ENCODE measurements around the gene F2RL3.
"Not testable (repeated sequence)": the region's sequence is repeated elsewhere in the genome, so short reads cannot be mapped to it uniquely, and the experiment has no call there.

The F2RL3 gene

DNA sequence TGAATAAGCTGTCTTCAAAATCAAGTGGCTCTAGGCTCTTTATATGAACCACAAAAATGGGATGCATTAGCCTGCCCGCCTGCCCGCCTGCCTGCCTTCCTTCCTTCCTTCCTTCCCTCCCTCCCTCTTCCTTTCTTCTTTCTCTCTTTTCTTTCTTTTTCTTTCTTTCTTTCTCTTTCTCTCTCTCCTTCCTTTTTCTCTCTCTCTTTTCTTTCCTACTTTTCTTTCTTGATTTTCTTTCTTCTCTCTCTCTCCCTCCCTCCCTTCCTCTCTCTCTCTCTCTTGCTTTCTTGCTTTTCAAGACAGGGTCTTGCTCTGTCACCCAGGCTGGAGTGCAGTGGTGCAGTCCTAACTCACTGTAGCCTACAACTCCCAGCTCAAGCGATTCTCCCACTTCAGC is 26.9 kb downstream of the F2RL3 start:
- Mint-ChIP-seq H3K27ac (no peak overlapping the region), H3K9me3 (ENCODE audit: low read depth) (peaks cover 10% of the 10 kb centered on the region), H3K36me3 (peaks cover 16% of the 10 kb centered on the region), H3K4me3 (no peak overlapping the region), H3K27me3 (no peaks in the 10 kb centered on the region), H3K4me1 (ENCODE audit: low read depth) (no peaks in the 10 kb centered on the region)

DNA sequence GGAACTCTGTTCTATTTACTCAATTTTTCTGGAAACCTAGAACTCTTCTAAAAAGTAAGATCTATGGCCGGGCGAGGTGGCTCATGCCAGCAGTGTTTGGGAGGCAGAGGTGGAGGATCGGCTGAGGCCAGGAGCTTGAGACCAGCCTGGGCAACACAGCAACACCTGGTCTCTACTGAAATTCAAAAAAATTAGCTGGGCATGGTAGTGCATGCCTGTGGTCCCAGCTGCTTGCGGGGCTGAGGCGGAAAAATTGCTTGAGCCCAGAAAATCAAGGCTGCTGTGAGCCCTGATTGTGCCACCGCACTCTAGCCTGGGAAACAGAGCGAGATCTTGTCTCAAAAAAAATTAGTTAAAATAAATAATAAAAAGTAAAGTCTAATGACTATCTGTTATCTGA is 28.6 kb downstream of the F2RL3 start:
- Mint-ChIP-seq H3K36me3 (peaks cover 13% of the 10 kb centered on the region), H3K4me3 (no peak overlapping the region), H3K9me3 (ENCODE audit: low read depth) (peaks cover 7% of the 10 kb centered on the region), H3K27me3 (no peaks in the 10 kb centered on the region), H3K27ac (no peak overlapping the region), H3K4me1 (ENCODE audit: low read depth) (no peaks in the 10 kb centered on the region)

DNA sequence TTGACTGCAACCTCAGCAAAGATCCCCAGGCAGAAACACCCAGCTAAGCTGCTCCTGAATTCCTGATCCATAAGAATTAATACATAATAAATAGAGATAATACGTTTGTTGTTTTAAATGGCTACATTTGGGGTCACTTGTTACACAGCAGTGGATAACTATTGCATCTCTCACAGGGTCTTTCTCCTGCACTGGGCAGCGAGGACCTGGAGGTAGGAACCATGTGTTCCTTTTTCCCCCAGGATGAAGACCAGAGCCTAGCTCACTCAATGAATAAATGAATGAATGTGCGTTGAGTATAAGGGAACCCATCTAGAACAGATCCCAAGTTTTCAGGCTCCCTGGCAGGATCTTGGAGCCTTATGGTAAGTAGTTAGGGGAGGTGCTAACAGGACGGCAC is 30.7 kb downstream of the F2RL3 start:
- Mint-ChIP-seq H3K27ac (no peak overlapping the region), H3K4me1 (ENCODE audit: low read depth) (no peaks in the 10 kb centered on the region), H3K27me3 (no peaks in the 10 kb centered on the region), H3K36me3 (peaks cover 4% of the 10 kb centered on the region), H3K4me3 (no peak overlapping the region), H3K9me3 (ENCODE audit: low read depth) (no peaks in the 10 kb centered on the region)

DNA sequence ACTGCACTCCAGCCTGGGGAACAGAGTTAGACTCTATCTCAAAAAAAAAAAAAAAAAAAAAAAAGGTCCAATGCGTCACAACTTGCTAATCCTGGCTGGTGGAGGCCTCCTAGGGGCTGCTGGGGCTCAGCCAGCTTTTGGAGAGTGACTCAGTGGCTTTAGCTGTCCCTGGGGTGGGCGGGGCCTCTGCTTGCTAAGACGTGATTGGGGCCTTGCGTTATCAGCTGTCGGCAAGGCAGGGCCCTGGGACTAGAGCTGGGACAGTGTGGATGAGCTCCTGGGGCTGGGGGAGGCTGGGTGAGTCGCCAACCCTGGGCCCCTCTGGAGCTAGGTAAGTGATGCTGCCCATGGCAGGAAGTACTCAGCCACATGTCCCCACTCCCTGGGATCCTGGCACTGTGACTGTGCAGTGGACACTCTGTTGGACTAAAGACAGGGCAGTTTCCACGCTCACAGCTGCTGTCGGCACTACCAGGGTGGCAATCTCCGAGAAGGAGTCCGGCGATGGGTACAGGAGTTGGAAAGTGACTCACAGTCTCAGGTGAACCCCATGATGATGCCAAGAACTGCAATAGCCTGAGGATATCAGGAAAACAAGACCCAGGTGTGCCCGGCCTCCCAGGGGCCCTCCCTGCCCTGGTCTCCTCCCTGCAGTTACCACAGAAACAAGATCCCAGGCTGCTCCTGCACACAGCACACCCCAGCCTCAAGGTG is 32.2 kb downstream of the F2RL3 start:
- no peaks in the 10 kb centered on the region for H3K4me1 Mint-ChIP-seq (ENCODE audit: low read depth)
- peaks cover 4% of the 10 kb centered on the region for H3K36me3 Mint-ChIP-seq

DNA sequence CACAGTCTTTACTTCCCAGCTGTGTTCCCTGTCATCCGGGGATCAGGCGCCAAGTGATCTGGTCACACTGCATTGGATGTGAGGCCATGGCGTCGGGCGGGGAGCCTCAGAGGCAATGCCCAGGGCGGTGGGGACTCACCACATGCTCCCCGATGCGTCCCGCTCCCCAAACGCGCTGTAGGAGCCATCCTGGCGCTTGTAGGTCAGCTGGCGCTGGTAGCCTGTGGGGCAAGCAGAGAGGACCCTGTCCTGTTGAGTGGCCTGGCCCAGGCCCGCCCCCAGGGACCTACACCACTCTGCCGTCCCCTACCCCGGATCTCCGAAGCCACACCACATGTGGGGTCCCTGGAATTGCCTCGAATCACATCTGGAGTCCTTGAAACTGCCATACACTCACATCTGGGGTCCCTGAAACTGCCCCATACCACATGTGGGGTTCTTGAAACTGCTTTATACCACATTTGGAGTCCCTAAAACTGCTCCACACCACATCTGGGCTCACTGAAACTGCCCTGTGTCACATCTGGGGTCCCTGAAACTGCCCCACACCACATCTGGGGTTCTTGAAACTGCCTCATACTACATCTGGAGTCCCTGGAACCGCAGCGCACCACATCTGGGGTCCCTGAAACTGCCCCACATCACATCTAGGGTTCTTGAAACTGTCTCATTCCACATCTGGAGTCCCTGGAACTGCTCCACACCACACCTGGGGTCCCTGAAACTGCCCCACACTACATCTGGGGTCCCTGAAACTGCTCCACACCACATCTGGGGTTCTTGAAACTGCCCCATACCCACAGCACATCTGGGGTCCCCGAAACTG is 33.2 kb downstream of the F2RL3 start:
- no peak overlapping the region for H3K4me3 Mint-ChIP-seq
- H3K27me3 Mint-ChIP-seq, result no peaks in the 10 kb centered on the region
- no peaks in the 10 kb centered on the region for H3K9me3 Mint-ChIP-seq (ENCODE audit: low read depth)
- peaks cover 7% of the 10 kb centered on the region for H3K36me3 Mint-ChIP-seq
- H3K27ac Mint-ChIP-seq, result no peak overlapping the region
- no peaks in the 10 kb centered on the region for H3K4me1 Mint-ChIP-seq (ENCODE audit: low read depth)

More for the DNA sequence above, 32.2 kb downstream of the F2RL3 start:
- H3K4me3 Mint-ChIP-seq, result no peak overlapping the region
- no peaks in the 10 kb centered on the region for H3K9me3 Mint-ChIP-seq (ENCODE audit: low read depth)
- H3K27me3 Mint-ChIP-seq, result no peaks in the 10 kb centered on the region
- no peak overlapping the region for H3K27ac Mint-ChIP-seq

DNA sequence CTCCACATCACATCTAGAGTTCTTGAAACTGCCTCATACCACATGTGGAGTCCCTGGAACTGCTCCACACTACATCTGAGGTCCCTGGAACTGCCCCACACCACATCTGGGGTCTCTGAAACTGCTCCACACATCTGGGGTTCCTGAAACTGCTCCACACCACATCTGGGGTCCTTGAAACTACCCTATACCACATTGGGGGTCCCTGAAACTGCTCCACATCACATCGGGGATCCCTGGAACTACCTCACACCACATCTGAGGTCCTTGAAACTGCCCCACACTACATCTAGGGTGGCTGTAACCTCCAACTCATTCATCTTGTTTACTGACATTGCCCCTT is 33.8 kb downstream of the F2RL3 start:
- Mint-ChIP-seq H3K27me3 (no peaks in the 10 kb centered on the region), H3K27ac (no peak overlapping the region), H3K9me3 (ENCODE audit: low read depth) (no peaks in the 10 kb centered on the region), H3K4me3 (no peak overlapping the region), H3K4me1 (ENCODE audit: low read depth) (no peaks in the 10 kb centered on the region), H3K36me3 (peaks cover 7% of the 10 kb centered on the region)

DNA sequence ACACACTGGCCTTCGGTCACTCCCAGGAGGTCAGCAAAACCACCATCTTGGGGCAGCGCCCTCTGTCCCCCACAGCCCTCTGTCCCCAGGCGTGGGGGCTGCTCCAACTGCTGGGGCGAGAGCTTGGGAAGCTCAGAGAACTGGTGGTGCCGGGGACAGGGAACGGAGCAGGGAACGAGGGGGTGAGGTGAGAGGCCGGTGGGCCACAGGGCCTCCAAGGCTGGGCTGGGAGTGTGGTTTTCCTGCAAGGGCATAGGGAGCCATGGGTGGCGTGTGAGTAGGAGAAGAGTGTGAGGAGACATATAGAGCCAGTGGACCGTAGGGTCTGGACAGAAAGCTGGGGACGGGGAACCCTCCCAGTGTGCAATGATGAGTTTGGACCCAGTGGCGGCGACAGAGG is 34.1 kb downstream of the F2RL3 start:
- Mint-ChIP-seq H3K4me3 (no peak overlapping the region), H3K27ac (no peak overlapping the region), H3K9me3 (ENCODE audit: low read depth) (no peaks in the 10 kb centered on the region), H3K27me3 (no peaks in the 10 kb centered on the region), H3K36me3 (peaks cover 7% of the 10 kb centered on the region), H3K4me1 (ENCODE audit: low read depth) (no peaks in the 10 kb centered on the region)

DNA sequence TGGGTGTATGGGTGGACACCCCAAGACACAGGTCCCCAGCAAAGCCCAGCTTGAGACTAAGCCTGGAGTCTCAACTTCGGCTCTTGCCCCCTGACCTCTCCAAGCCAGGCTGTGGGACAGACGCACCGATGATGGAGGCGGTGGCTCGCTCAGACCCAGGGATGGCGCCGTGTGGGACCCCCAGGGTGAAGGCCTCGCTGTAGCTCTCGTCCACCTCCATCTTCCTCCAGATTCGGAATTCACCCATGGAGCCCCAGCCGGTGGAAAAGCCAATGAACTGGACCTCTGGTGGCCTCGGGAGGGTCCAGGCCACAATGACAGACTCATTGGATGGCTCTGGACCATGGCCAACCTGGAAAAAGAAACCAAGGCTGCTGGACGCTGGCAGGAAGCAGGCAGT is 39.1 kb downstream of the F2RL3 start:
- H3K4me3 Mint-ChIP-seq, result no peak overlapping the region
- no peaks in the 10 kb centered on the region for H3K4me1 Mint-ChIP-seq (ENCODE audit: low read depth)
- H3K27ac Mint-ChIP-seq, result no peak overlapping the region
- no peaks in the 10 kb centered on the region for H3K9me3 Mint-ChIP-seq (ENCODE audit: low read depth)
- peaks cover 7% of the 10 kb centered on the region for H3K36me3 Mint-ChIP-seq
- no peaks in the 10 kb centered on the region for H3K27me3 Mint-ChIP-seq

DNA sequence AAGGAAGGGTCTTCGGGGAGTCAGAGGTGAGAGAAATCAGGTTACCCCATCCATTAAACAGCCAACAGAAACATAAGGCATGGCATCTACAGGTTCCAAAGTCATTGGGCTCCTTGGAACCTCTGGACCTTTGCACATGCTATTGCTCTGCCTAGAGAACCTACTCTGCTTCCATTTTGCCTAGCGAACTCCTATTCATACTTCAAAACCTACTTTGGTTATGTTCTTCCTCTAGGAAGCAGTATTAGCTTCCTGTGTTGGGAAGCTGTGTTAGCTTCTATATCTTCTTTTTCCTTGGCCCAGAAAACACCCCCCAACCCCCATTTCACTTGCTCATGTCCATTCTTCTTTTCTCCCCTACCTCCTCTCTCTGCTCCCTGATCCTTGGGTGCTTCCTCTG is 39.6 kb downstream of the F2RL3 start:
- Mint-ChIP-seq H3K27me3 (no peaks in the 10 kb centered on the region), H3K27ac (no peak overlapping the region), H3K4me1 (ENCODE audit: low read depth) (no peaks in the 10 kb centered on the region), H3K9me3 (ENCODE audit: low read depth) (peaks cover under 1% of the 10 kb centered on the region), H3K36me3 (peaks cover 9% of the 10 kb centered on the region), H3K4me3 (no peak overlapping the region)

DNA sequence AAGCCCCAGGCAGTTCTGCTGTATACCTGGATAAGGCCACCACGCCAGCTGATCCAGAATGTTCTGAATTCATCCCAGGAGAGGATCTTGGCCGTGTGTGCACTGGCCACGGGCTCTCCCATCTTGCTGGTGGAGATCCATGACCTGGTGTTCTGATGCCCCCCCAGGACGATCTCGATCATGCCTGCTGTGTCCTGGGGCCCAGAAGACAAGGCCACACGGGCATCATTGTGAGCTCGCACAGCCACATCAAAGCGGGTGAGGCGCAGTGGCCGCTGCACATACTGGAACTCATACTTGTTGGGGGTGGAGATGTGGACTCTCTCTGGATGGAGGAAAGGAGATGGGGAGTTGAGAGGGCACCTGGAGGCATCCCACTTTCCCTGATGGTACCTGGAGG is 40.1 kb downstream of the F2RL3 start:
- Mint-ChIP-seq H3K4me1 (ENCODE audit: low read depth) (no peaks in the 10 kb centered on the region), H3K27ac (no peak overlapping the region), H3K9me3 (ENCODE audit: low read depth) (peaks cover 6% of the 10 kb centered on the region), H3K36me3 (peaks cover 13% of the 10 kb centered on the region), H3K27me3 (no peaks in the 10 kb centered on the region), H3K4me3 (no peak overlapping the region)

DNA sequence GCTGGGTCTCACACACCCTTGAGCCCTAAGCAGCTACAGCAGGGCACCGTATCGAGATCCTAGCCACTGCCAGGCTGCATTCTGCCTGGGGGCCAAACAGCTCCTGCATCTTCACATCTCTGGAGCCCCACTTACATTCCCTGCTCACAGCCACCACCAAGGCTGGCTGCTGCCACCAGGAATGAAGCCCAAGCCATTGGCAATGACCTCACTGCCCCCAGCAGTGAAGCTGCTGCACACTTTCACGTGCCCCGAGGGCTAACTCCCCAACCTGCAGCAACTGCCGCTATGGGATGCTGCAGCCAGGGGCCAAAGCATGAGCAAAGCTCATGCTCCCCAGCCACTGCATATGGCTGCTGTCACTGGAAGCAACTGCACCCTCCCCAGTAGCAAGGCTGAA is 42.0 kb downstream of the F2RL3 start:
- Mint-ChIP-seq H3K9me3 (ENCODE audit: low read depth) (peaks cover 17% of the 10 kb centered on the region), H3K27me3 (no peaks in the 10 kb centered on the region), H3K4me1 (ENCODE audit: low read depth) (no peaks in the 10 kb centered on the region), H3K4me3 (no peak overlapping the region), H3K27ac (no peak overlapping the region), H3K36me3 (peaks cover 20% of the 10 kb centered on the region)

DNA sequence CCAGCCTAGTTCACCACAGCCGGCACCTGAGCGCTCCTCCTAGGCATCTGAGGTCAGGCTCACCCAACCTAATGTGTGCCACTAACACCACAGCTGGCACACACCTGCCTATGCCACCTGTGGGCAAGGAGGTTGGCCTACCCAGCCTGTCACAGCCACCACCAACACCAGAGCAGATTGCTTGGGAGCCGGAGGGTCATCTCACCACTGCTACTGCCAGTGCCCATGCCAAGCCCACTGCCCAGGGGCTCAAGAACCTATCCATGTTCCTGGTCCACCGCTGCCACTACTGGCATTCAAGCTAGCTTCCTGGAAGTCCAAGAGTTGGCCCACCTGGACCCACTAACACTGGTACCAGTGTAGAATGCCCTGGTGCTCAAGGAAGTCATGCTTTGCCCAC is 42.5 kb downstream of the F2RL3 start:
- peaks cover 17% of the 10 kb centered on the region for H3K9me3 Mint-ChIP-seq (ENCODE audit: low read depth)
- no peaks in the 10 kb centered on the region for H3K4me1 Mint-ChIP-seq (ENCODE audit: low read depth)
- peaks cover 20% of the 10 kb centered on the region for H3K36me3 Mint-ChIP-seq
- H3K27ac Mint-ChIP-seq, result no peak overlapping the region
- no peak overlapping the region for H3K4me3 Mint-ChIP-seq
- no peaks in the 10 kb centered on the region for H3K27me3 Mint-ChIP-seq

DNA sequence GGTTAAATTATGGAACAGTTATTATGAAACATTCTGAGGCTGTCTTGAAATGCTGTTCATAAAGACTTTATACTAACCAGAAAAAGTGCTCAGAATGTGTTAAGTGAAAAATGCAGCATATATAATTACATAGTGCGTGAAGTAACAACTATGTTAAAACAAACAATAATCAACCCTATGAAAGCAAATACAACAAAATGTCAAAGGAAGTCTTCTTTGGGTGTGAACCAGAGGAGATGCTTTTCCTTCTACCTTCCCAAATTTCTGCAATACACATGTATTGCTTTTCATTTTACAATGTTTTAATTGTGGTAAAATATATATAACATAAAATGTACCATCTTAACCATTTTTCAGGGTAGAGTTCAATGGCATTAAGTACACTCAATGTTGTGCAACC is 45.7 kb downstream of the F2RL3 start:
- no peaks in the 10 kb centered on the region for H3K4me1 Mint-ChIP-seq (ENCODE audit: low read depth)
- H3K36me3 Mint-ChIP-seq, result peaks cover 12% of the 10 kb centered on the region
- peaks cover 17% of the 10 kb centered on the region for H3K9me3 Mint-ChIP-seq (ENCODE audit: low read depth)
- no peaks in the 10 kb centered on the region for H3K27me3 Mint-ChIP-seq
- no peak overlapping the region for H3K27ac Mint-ChIP-seq
- no peak overlapping the region for H3K4me3 Mint-ChIP-seq

DNA sequence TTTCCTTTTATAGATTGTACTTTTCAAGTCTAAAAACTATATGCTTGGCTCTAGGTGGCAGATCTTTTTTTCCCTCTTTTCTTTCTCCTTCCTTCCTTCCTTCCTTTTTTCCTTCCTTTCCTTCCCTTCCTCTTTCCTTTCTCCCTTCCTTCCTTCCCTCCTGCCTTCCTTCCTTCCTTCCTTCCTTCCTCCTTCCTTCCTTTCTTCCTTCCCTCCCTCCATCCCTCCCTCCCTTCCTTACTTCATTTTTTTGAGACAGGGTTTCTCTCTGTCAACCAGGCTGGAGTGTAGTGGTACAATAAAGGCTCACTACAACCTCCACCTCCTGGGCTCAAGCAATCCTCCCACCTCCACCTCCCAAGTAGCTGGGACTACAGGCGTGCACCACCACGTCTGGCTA is 48.1 kb downstream of the F2RL3 start:
- H3K4me3 Mint-ChIP-seq, result no peak overlapping the region
- no peaks in the 10 kb centered on the region for H3K4me1 Mint-ChIP-seq (ENCODE audit: low read depth)
- peaks cover 12% of the 10 kb centered on the region for H3K36me3 Mint-ChIP-seq
- H3K9me3 Mint-ChIP-seq (ENCODE audit: low read depth), result peaks cover 17% of the 10 kb centered on the region
- no peak overlapping the region for H3K27ac Mint-ChIP-seq
- no peaks in the 10 kb centered on the region for H3K27me3 Mint-ChIP-seq

DNA sequence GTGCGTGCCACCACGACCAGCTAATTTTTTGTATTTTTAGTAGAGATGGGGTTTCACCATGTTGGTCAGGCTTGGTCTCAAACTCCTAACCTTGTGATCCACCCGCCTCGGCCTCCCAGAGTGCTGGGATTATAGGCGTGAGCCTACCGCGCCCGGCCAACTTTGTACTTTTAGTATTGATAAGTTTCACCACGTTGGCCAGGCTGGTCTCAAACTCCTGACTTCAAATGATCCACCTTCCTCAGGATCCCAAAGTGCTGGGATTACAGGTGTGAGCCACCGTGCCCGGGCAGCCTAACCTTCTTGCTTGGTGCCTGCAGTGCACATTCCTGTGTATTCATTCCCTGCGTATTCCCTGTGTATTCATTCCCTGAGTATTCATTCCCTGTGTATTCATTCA is 49.0 kb downstream of the F2RL3 start:
- Mint-ChIP-seq H3K9me3 (ENCODE audit: low read depth) (peaks cover 17% of the 10 kb centered on the region), H3K36me3 (peaks cover 12% of the 10 kb centered on the region)
- H3K27me3 Mint-ChIP-seq; H3K4me1 Mint-ChIP-seq (ENCODE audit: low read depth); H3K27ac Mint-ChIP-seq; H3K4me3 Mint-ChIP-seq: not testable (repeated sequence)

DNA sequence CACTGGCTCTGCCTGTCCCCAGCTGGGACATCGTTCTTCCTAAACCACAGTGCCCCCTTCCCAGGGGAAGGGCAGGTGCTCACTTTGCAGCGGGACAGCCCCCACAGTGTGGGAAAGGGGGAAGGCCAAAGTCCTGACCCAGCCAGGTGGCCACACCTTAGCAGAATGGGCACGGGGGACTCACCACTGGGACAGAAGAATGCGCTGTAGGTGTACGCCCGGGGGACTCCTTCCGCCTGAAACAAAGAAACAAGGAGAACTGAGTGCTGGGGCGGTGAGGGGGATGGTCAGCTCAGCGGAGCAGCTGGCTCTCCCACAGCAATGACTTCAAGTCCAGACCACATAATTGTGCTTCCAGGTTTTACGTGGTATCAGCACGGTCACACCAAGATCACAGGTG is 49.4 kb downstream of the F2RL3 start:
- no peak overlapping the region for H3K27ac Mint-ChIP-seq
- peaks cover 12% of the 10 kb centered on the region for H3K36me3 Mint-ChIP-seq
- peaks cover 17% of the 10 kb centered on the region for H3K9me3 Mint-ChIP-seq (ENCODE audit: low read depth)
- no peak overlapping the region for H3K4me3 Mint-ChIP-seq
- no peaks in the 10 kb centered on the region for H3K27me3 Mint-ChIP-seq
- no peaks in the 10 kb centered on the region for H3K4me1 Mint-ChIP-seq (ENCODE audit: low read depth)
